ENCODE results near the gene PRKAG2.

DNA sequence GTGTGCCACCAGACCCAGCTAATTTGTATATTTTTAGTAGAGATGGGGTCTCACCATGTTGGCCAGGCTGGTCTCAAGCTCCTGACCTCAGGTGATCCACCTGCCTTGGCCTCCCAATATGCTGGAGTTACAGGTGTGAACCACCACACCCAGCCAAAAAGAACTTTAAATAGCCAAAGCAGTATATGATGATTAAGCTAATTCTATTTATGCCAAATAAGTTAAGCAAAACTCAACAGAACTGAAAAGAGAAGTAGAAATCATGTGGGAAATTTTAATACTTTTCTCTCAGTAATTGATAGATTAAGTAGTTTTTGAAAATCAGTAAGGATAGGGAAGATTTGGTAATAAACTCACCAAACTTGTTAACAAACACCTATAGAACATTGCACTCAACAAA is 332.7 kb downstream of the PRKAG2 start:
- no peak for TF ChIP-seq POLR2A (IDR thresholded peaks at IDR 0.05; ENCODE audit: control extremely low read depth in 1 of 2, low read depth in 2 of 2, low read length in 2 of 2)
- TF ChIP-seq TAF1 (IDR thresholded peaks at IDR 0.05; ENCODE audit: low read depth, low read length): no peak
- TF ChIP-seq, protein P1, sequence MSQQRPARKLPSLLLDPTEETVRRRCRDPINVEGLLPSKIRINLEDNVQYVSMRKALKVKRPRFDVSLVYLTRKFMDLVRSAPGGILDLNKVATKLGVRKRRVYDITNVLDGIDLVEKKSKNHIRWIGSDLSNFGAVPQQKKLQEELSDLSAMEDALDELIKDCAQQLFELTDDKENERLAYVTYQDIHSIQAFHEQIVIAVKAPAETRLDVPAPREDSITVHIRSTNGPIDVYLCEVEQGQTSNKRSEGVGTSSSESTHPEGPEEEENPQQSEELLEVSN (IDR thresholded peaks at IDR 0.05): no peak
- no peak for TF ChIP-seq ZNF274 (IDR thresholded peaks at IDR 0.05; ENCODE audit: borderline replicate concordance, extremely low read depth, low read length)
- no peak for TF ChIP-seq CTCF (IDR thresholded peaks at IDR 0.05; ENCODE audit: control extremely low read depth in 1 of 3, insufficient read depth in 1 of 3, low read depth in 1 of 3, low read length in 3 of 3)
- TF ChIP-seq EP300 (IDR thresholded peaks at IDR 0.05; ENCODE audit: borderline replicate concordance in 1 of 2, low read depth in 2 of 2, low read length in 2 of 2): no peak
- no peak for TF ChIP-seq HDAC2 (IDR thresholded peaks at IDR 0.05; ENCODE audit: borderline replicate concordance in 1 of 2, low read depth in 2 of 2, low read length in 2 of 2)
- TF ChIP-seq SIX5 (IDR thresholded peaks at IDR 0.05; ENCODE audit: low read depth, low read length): no peak
- TF ChIP-seq JUND (IDR thresholded peaks at IDR 0.05; ENCODE audit: low read length): no peak

Measured in H1 (cell line).